ENCODE data around the gene LILRB4.
"Not testable (repeated sequence)": the region's sequence is repeated elsewhere in the genome, so short reads cannot be mapped to it uniquely, and the experiment has no call there.

LILRB4 gene

GRCh38 chr19:54662730-54663129 lies at the start of gene LILRB4:
Gene LILRB4, plus strand, starts transcription at chr19:54662985. Its CDS starts 49 bp downstream, at chr19:54663034.
- peak in 14 of 51 donors; percentile 2 to 30 (median 12) for DNase-seq

- DNase-seq = no peak
Observed at GRCh38 chr19:54614726-54615125, 48.1 kb upstream of the LILRB4 start.

GRCh38 chr19:54616057-54616456 lies 46.7 kb upstream of the LILRB4 start:
- no peak for DNase-seq

- no peak for DNase-seq
Observed at GRCh38 chr19:54616821-54617560, 45.8 kb upstream of the LILRB4 start.

- no peak for DNase-seq
Observed at GRCh38 chr19:54620464-54620863, 42.3 kb upstream of the LILRB4 start.

GRCh38 chr19:54622431-54622830 lies 40.4 kb upstream of the LILRB4 start:
- no peak for DNase-seq

GRCh38 chr19:54624234-54624633 lies 38.6 kb upstream of the LILRB4 start:
- DNase-seq = not testable (repeated sequence)

- DNase-seq = not testable (repeated sequence)
Observed at GRCh38 chr19:54624934-54625730, 37.7 kb upstream of the LILRB4 start.

- no peak for DNase-seq
Observed at GRCh38 chr19:54626757-54627156, 36.0 kb upstream of the LILRB4 start.

- not testable (repeated sequence) for DNase-seq
Observed at GRCh38 chr19:54627912-54628311, 34.9 kb upstream of the LILRB4 start.

GRCh38 chr19:54630262-54630661 lies 32.5 kb upstream of the LILRB4 start, which contains the start of gene LILRB1:
Gene LILRB1, plus strand, starts transcription at chr19:54630484. Its CDS starts 590 bp downstream, at chr19:54631074.
- peak in 2 of 51 donors; percentile 3 to 11 for DNase-seq

GRCh38 chr19:54630782-54631181 lies 32.0 kb upstream of the LILRB4 start:
- no peak for DNase-seq

GRCh38 chr19:54631489-54632337 lies 31.1 kb upstream of the LILRB4 start:
- DNase-seq = not testable (repeated sequence)

GRCh38 chr19:54632517-54632916 lies 30.3 kb upstream of the LILRB4 start:
- not testable (repeated sequence) for DNase-seq

- no peak for DNase-seq
Observed at GRCh38 chr19:54633401-54633800, 29.4 kb upstream of the LILRB4 start.

GRCh38 chr19:54636081-54636480 lies 26.7 kb upstream of the LILRB4 start:
- not testable (repeated sequence) for DNase-seq

- DNase-seq = no peak
Observed at GRCh38 chr19:54638683-54639082, 24.1 kb upstream of the LILRB4 start.

- not testable (repeated sequence) for DNase-seq
Observed at GRCh38 chr19:54642953-54643352, 19.8 kb upstream of the LILRB4 start.

GRCh38 chr19:54643583-54643982 lies 19.2 kb upstream of the LILRB4 start:
- not testable (repeated sequence) for DNase-seq

GRCh38 chr19:54644056-54644455 lies 18.7 kb upstream of the LILRB4 start:
- peak in 10 of 51 donors; percentile 4 to 33 (median 16) for DNase-seq

GRCh38 chr19:54646331-54646841 lies 16.4 kb upstream of the LILRB4 start:
- DNase-seq = no peak

All from hypothalamus (tissue), 51 donors.